SK-N-SH (cell line): ENCODE data around the gene NPAT. TPM values are rescaled to one million over a fixed set of nuclear protein-coding genes. Genes with fewer than 3 reads are reported as not detected.

Experiments used
- CTCF ChIA-PET: fragments of 300-600, 350-600 bp; formaldehyde crosslinking; extraction: SDS; loops from one replicate; lab custom pipeline; 2021; lab: Yijun Ruan, JAX
- POLR2A ChIA-PET: fragments of 350-600 bp; sonication (Branson Sonifier 250); formaldehyde crosslinking; extraction: SDS; loops from one replicate; lab custom pipeline; 2020; ENCODE audit warnings: antibody characterized with exemption, inconsistent platforms; lab: Yijun Ruan, JAX
- DNase-seq: peaks from one replicate; pipeline ENCODE4 v3.0.0; 2012
- H2AFZ ChIP-seq: fragments of 200-600 bp; sonication (generic); 2 replicates; pipeline ENCODE4 v1.8.1; 2016; ENCODE audit warnings: antibody characterized with exemption, mild to moderate bottlenecking, low read depth
- H3F3A ChIP-seq: fragments of 200-600 bp; sonication (generic); replicated peaks from 2 replicates; pipeline ENCODE3; 2016; ENCODE audit warnings: antibody characterized with exemption, mild to moderate bottlenecking; ENCODE audit not compliant: insufficient read depth
- H3K27ac ChIP-seq, 2 experiments: fragments of 200-500 bp in 1 of 2; fragments of 200-600 bp in 1 of 2; sonication (Bioruptor generic) in 1 of 2; sonication (generic), shearing (Covaris generic) in 1 of 2; 2 replicates each; pipeline versions ENCODE4 v1.5.1 to v1.6.1; 2014 to 2016; ENCODE audit warnings: low read depth in 2 of 2, inconsistent platforms in 1 of 2, low read length in 1 of 2, mild to moderate bottlenecking in 1 of 2, mixed read lengths in 1 of 2
- H3K27me3 ChIP-seq: fragments of 200-600 bp; sonication (generic), shearing (Covaris generic); 2 replicates; pipeline ENCODE4 v1.6.1; 2016; ENCODE audit warnings: mixed run types; ENCODE audit not compliant: insufficient read depth
- H3K36me3 ChIP-seq, 2 experiments: fragments of 200-500 bp in 1 of 2; fragments of 200-600 bp in 1 of 2; sonication (Bioruptor generic) in 1 of 2; sonication (generic) in 1 of 2; replicated peaks in 1 of 2; 2 replicates each; pipeline versions ENCODE3 to v1.5.1; 2014 to 2016; ENCODE audit warnings: low read length in 1 of 2, mild to moderate bottlenecking in 1 of 2; ENCODE audit not compliant: insufficient read depth in 2 of 2, control insufficient read depth in 1 of 2
- H3K4me1 ChIP-seq, 2 experiments: fragments of 200-500 bp in 1 of 2; fragments of 200-600 bp in 1 of 2; sonication (Bioruptor generic) in 1 of 2; sonication (generic), shearing (Covaris generic) in 1 of 2; 2 replicates each; pipeline versions ENCODE4 v1.5.1 to v1.6.1; 2014 to 2016; ENCODE audit warnings: low read depth in 1 of 2, low read length in 1 of 2, mixed run types in 1 of 2; ENCODE audit not compliant: insufficient read depth in 2 of 2, control insufficient read depth in 1 of 2
- H3K4me2 ChIP-seq: fragments of 200-600 bp; sonication (generic), shearing (Covaris generic); 2 replicates; pipeline ENCODE4 v1.6.1; 2017; ENCODE audit warnings: mixed run types
- H3K4me3 ChIP-seq, 2 experiments: fragments of 200-500 bp in 1 of 2; fragments of 200-600 bp in 1 of 2; sonication (Bioruptor generic) in 1 of 2; sonication (generic), shearing (Covaris generic) in 1 of 2; 2 replicates each; pipeline versions ENCODE4 v1.5.1 to v1.8.1; 2014 to 2016; ENCODE audit warnings: low read depth in 2 of 2, inconsistent platforms in 1 of 2, low read length in 1 of 2, mild to moderate bottlenecking in 1 of 2, mixed read lengths in 1 of 2, moderate library complexity in 1 of 2
- H3K79me2 ChIP-seq: fragments of 200-600 bp; sonication (generic); 2 replicates; pipeline ENCODE4 v1.8.1; 2017; ENCODE audit warnings: mild to moderate bottlenecking; ENCODE audit not compliant: insufficient read depth
- H3K9ac ChIP-seq: fragments of 200-600 bp; sonication (generic); 2 replicates; pipeline ENCODE4 v1.6.1; 2017; ENCODE audit warnings: mixed run types
- H3K9me2 ChIP-seq: fragments of 200-600 bp; sonication (generic); 2 replicates; pipeline ENCODE4 v1.6.1; 2017; ENCODE audit warnings: mixed run types
- H3K9me3 ChIP-seq: fragments of 200-600 bp; sonication (generic); 2 replicates; pipeline ENCODE4 v1.6.1; 2017; ENCODE audit warnings: mixed run types, mild to moderate bottlenecking, moderate library complexity
- H4K20me1 ChIP-seq: fragments of 200-600 bp; sonication (generic); 2 replicates; pipeline ENCODE4 v1.6.1; 2017; ENCODE audit warnings: mild to moderate bottlenecking, mixed run types; ENCODE audit not compliant: insufficient read depth
- ELF1 ChIP-seq: IDR thresholded peaks from 2 replicates; pipeline ENCODE4 v1.4.0; 2012
- EP300 ChIP-seq, 2 experiments: IDR thresholded peaks; 2 replicates each; pipeline versions ENCODE4 v1.4.0 to v1.6.1; 2012; ENCODE audit warnings: borderline replicate concordance in 1 of 2, low read depth in 1 of 2, low read length in 1 of 2
- FOSL2 ChIP-seq: IDR thresholded peaks from 2 replicates; pipeline ENCODE4 v1.4.0; 2012; ENCODE audit warnings: low read depth, mild to moderate bottlenecking, moderate library complexity, borderline replicate concordance
- FOXJ3 ChIP-seq: sonication (generic); formaldehyde crosslinking; IDR thresholded peaks from 2 replicates; pipeline ENCODE4 v1.5.1; 2020; ENCODE audit warnings: mild to moderate bottlenecking, missing genetic modification reagents
- GABPA ChIP-seq: IDR thresholded peaks from 2 replicates; pipeline ENCODE4 v1.4.0; 2012; ENCODE audit warnings: low read depth, mild to moderate bottlenecking
- IRF3 ChIP-seq: fragments of 150-350 bp; IDR thresholded peaks from 2 replicates; pipeline ENCODE4 v1.6.1; 2016; ENCODE audit warnings: mild to moderate bottlenecking, low read depth, low read length
- MEF2A ChIP-seq: IDR thresholded peaks from 2 replicates; pipeline ENCODE4 v1.4.0; 2012; ENCODE audit warnings: low read depth, borderline replicate concordance
- NFIC ChIP-seq: IDR thresholded peaks from 2 replicates; pipeline ENCODE4 v1.4.0; 2012; ENCODE audit warnings: borderline replicate concordance
- NRF1 ChIP-seq: IDR thresholded peaks from 2 replicates; pipeline ENCODE4 v1.6.1; 2012; ENCODE audit warnings: low read depth, mild to moderate bottlenecking, low read length
- PBX3 ChIP-seq: IDR thresholded peaks from 2 replicates; pipeline ENCODE4; 2012
- POLR2AphosphoS5 ChIP-seq: IDR thresholded peaks from 2 replicates; pipeline ENCODE4 v1.6.1; 2012; ENCODE audit warnings: low read depth, low read length
- RCOR1 ChIP-seq: fragments of 150-350 bp; IDR thresholded peaks from 2 replicates; pipeline ENCODE4 v1.6.1; 2017; ENCODE audit warnings: antibody characterized with exemption, low read length
- REST ChIP-seq: IDR thresholded peaks from 2 replicates; pipeline ENCODE4 v1.6.1; 2012; ENCODE audit warnings: mild to moderate bottlenecking, low read depth, low read length, moderate library complexity
- RFX5 ChIP-seq: IDR thresholded peaks from 2 replicates; pipeline ENCODE4 v1.6.1; 2012; ENCODE audit warnings: mild to moderate bottlenecking, improper control_type of control experiment, low read length
- RXRA ChIP-seq: IDR thresholded peaks from 2 replicates; pipeline ENCODE4 v1.4.0; 2012; ENCODE audit warnings: low read depth, mild to moderate bottlenecking, borderline replicate concordance
- SMC3 ChIP-seq: IDR thresholded peaks from 2 replicates; pipeline ENCODE4 v1.6.1; 2012; ENCODE audit warnings: low read depth, low read length, improper control_type of control experiment
- TAF1 ChIP-seq: IDR thresholded peaks from 2 replicates; pipeline ENCODE4 v1.6.1; 2012; ENCODE audit warnings: low read depth, mild to moderate bottlenecking, low read length, moderate library complexity, borderline replicate concordance
- TCF12 ChIP-seq: IDR thresholded peaks from 2 replicates; pipeline ENCODE4 v1.4.0; 2012
- USF1 ChIP-seq: IDR thresholded peaks from 2 replicates; pipeline ENCODE4 v1.4.0; 2012; ENCODE audit warnings: low read depth, borderline replicate concordance
- YY1 ChIP-seq: IDR thresholded peaks from 2 replicates; pipeline ENCODE4 v1.4.0; 2012; ENCODE audit warnings: low read depth, mild to moderate bottlenecking
- WGBS: methylation state at CpG from one replicate; pipeline ENCODE4 v1.1.6; 2017; ENCODE audit warnings: low lambda C conversion rate; 5-methylcytosine and 5-hydroxymethylcytosine counted together
- polyA plus RNA-seq, 3 experiments: library from polyadenylated mRNA; depleted of rRNA; stranded (reverse); fragments of >200 nt; gene quantifications; 2 replicates each; pipeline ENCODE4 v1.2.3, GENCODE V29; 2012

The NPAT gene
- polyA plus RNA-seq, 1 of the 3 experiments (the other 2 are of a cell fraction) = 2.1 TPM

GRCh38 chr11:108154591-108154990 lies 67.8 kb downstream of the NPAT start:
- H3K9me2 ChIP-seq = no peaks in the 10 kb centered on the region
- H2AFZ ChIP-seq = no peak overlapping the region
- WGBS = 82% methylated on average over 2 of the region's 2 CpGs
- H3K27ac ChIP-seq = no peak overlapping the region
- H3K36me3 ChIP-seq = peaks cover 63 to 73% of the 10 kb centered on the region in 2 experiments
- TF ChIP-seq YY1 (no peak), FOSL2 (no peak), EP300 (IDR thresholded peaks at IDR 0.05; ENCODE audit: borderline replicate concordance in 1 of 2, low read depth in 1 of 2, low read length in 1 of 2) (no peak), RXRA (no peak), ELF1 (no peak), SMC3 (no peak), GABPA (no peak), NRF1 (no peak), REST (no peak), TCF12 (no peak), RCOR1 (no peak), RFX5 (no peak), PBX3 (no peak), NFIC (no peak), USF1 (no peak), POLR2AphosphoS5 (no peak), TAF1 (no peak), FOXJ3 (CRISPR knock-in tag) (no peak), IRF3 (no peak), MEF2A (no peak)
- H3K27me3 ChIP-seq = no peaks in the 10 kb centered on the region
- H3K79me2 ChIP-seq = no peaks in the 10 kb centered on the region
- no peaks in the 10 kb centered on the region for H3K4me1 ChIP-seq
- H4K20me1 ChIP-seq = no peaks in the 10 kb centered on the region
- H3F3A ChIP-seq = peaks cover 14% of the 10 kb centered on the region
- no peaks in the 10 kb centered on the region for H3K9me3 ChIP-seq
- CTCF ChIA-PET = interaction anchor here (0.9 to 1.0 kb wide), 2 partner anchors 11 to 37 kb away, joined by 3 to 5 read pairs; no protein-coding TSS in a partner anchor
- H3K9ac ChIP-seq = no peak overlapping the region
- POLR2A ChIA-PET = no interaction called here
- DNase-seq = no peak
- no peak overlapping the region for H3K4me2 ChIP-seq
- H3K4me3 ChIP-seq = no peak overlapping the region
